GM19468 (cell line): Measurements from ENCODE around the gene DRC7.
A peak's percentile ranks its signal among the peaks of the same experiment; 100 is the strongest.
"Not testable (repeated sequence)": the region's sequence is repeated elsewhere in the genome, so short reads cannot be mapped to it uniquely, and the experiment has no call there.

Source experiments
- ATAC-seq: cut with Tn5 transposase; IDR thresholded peaks from one replicate; pipeline ENCODE4 v1.9.1; 2021; ENCODE audit warnings: mild to moderate bottlenecking, moderate library complexity, moderate number of reproducible peaks; ENCODE audit not compliant: unreplicated experiment; ENCODE audit errors: extremely low read depth

Gene DRC7

GRCh38 chr16:57730771-57731730 is 36.4 kb downstream of the DRC7 start:
- ATAC-seq, result no peak

GRCh38 chr16:57732037-57732436 is 37.4 kb downstream of the DRC7 start:
- ATAC-seq, result no peak

GRCh38 chr16:57732714-57733113 is 38.1 kb downstream of the DRC7 start:
- ATAC-seq, result no peak

- no peak for ATAC-seq
Observed at GRCh38 chr16:57734308-57734924, 39.8 kb downstream of the DRC7 start.

- peak; percentile 77 for ATAC-seq
Observed at GRCh38 chr16:57734925-57735754, 40.5 kb downstream of the DRC7 start.

GRCh38 chr16:57735755-57736418 is 41.3 kb downstream of the DRC7 start, which contains the start of gene KATNB1:
Gene KATNB1 (plus strand): TSS chr16:57735770. CDS start chr16:57737244, 1,474 bp downstream.
- ATAC-seq, result peak; percentile 6

- no peak for ATAC-seq
Observed at GRCh38 chr16:57736419-57737351, 42.1 kb downstream of the DRC7 start.

GRCh38 chr16:57738844-57739243 is 44.2 kb downstream of the DRC7 start:
- ATAC-seq, result no peak

- ATAC-seq, result no peak
Observed at GRCh38 chr16:57739756-57740422, 45.3 kb downstream of the DRC7 start.

- no peak for ATAC-seq
Observed at GRCh38 chr16:57740423-57741071, 45.9 kb downstream of the DRC7 start.

GRCh38 chr16:57741660-57742191 is 47.1 kb downstream of the DRC7 start:
- ATAC-seq, result no peak

GRCh38 chr16:57742543-57742942 is 47.9 kb downstream of the DRC7 start:
- ATAC-seq, result no peak

GRCh38 chr16:57743458-57743857 is 48.9 kb downstream of the DRC7 start:
- no peak for ATAC-seq

GRCh38 chr16:57743886-57744641 is 49.5 kb downstream of the DRC7 start:
- ATAC-seq, result no peak

- ATAC-seq, result no peak
Observed at GRCh38 chr16:57744642-57744903, 50.0 kb downstream of the DRC7 start.

- ATAC-seq, result no peak
Observed at GRCh38 chr16:57745768-57746167, 51.2 kb downstream of the DRC7 start.

- ATAC-seq, result not testable (repeated sequence)
Observed at GRCh38 chr16:57746316-57746715, 51.7 kb downstream of the DRC7 start.
